GM20431 (cell line): ENCODE measurements around the gene BAG3.
"Not testable (repeated sequence)": the region's sequence is repeated elsewhere in the genome, so short reads cannot be mapped to it uniquely, and the experiment has no call there.

ENCODE experiments used
- in situ Hi-C: fragments of 300-500 bp; cut with MseI, MboI; formaldehyde crosslinking; loops from one replicate; pipeline ENCODE4 v1.15.0; 2020; ENCODE audit warnings: low sequenced_read_pairs; ENCODE audit not compliant: unreplicated experiment

The BAG3 gene

GRCh38 chr10:119687192-119688032 lies 36.2 kb downstream of the BAG3 start:
- in situ Hi-C loops: loop anchor here (25.0 kb wide), 1 partner anchor 175 kb away; the partner anchor contains the start of gene MCMBP

- in situ Hi-C loops: loop anchor here (25.0 kb wide), 1 partner anchor 174 kb away; the partner anchor contains the start of gene MCMBP
Observed at GRCh38 chr10:119688033-119688508, 36.9 kb downstream of the BAG3 start.

- in situ Hi-C loops: loop anchor here (25.0 kb wide), 1 partner anchor 173 kb away; the partner anchor contains the start of gene MCMBP
Observed at GRCh38 chr10:119689016-119689580, 37.9 kb downstream of the BAG3 start.

- in situ Hi-C loops: loop anchor here (25.0 kb wide), 1 partner anchor 171 kb away; the partner anchor contains the start of gene MCMBP
Observed at GRCh38 chr10:119691726-119692125, 40.5 kb downstream of the BAG3 start.

- in situ Hi-C loops: loop anchor here (25.0 kb wide), 1 partner anchor 169 kb away; the partner anchor contains the start of gene MCMBP
Observed at GRCh38 chr10:119693262-119693957, 42.2 kb downstream of the BAG3 start.

GRCh38 chr10:119694608-119695007 lies 43.4 kb downstream of the BAG3 start:
- in situ Hi-C loops: loop anchor here (25.0 kb wide), 1 partner anchor 168 kb away; the partner anchor contains the start of gene MCMBP

- in situ Hi-C loops: no loop called here
Observed at GRCh38 chr10:119700321-119700954, 49.3 kb downstream of the BAG3 start.

- in situ Hi-C loops: no loop called here
Observed at GRCh38 chr10:119701861-119702260, 50.7 kb downstream of the BAG3 start.

- in situ Hi-C loops: no loop called here
Observed at GRCh38 chr10:119702583-119702982, 51.4 kb downstream of the BAG3 start.

- in situ Hi-C loops: no loop called here
Observed at GRCh38 chr10:119703903-119704508, 52.8 kb downstream of the BAG3 start.

- in situ Hi-C loops: no loop called here
Observed at GRCh38 chr10:119705434-119705831, 54.3 kb downstream of the BAG3 start.

GRCh38 chr10:119706521-119707278 lies 55.5 kb downstream of the BAG3 start:
- in situ Hi-C loops: no loop called here

- in situ Hi-C loops: not testable (repeated sequence)
Observed at GRCh38 chr10:119707331-119707730, 56.2 kb downstream of the BAG3 start.

- in situ Hi-C loops: not testable (repeated sequence)
Observed at GRCh38 chr10:119710935-119711334, 59.8 kb downstream of the BAG3 start.

- in situ Hi-C loops: no loop called here
Observed at GRCh38 chr10:119713744-119714483, 62.7 kb downstream of the BAG3 start.

- in situ Hi-C loops: no loop called here
Observed at GRCh38 chr10:119714484-119714816, 63.3 kb downstream of the BAG3 start.

GRCh38 chr10:119715628-119716505 lies 64.7 kb downstream of the BAG3 start:
- in situ Hi-C loops: no loop called here
